Esophagus muscularis mucosa (tissue), 4 donors: Measurements from ENCODE around the gene CLEC1B.

Experiments
- EP300 ChIP-seq: sonication (generic); formaldehyde crosslinking; IDR thresholded peaks from one replicate; pipeline ENCODE4 v1.6.1; 2017; ENCODE audit warnings: antibody characterized with exemption
- POLR2A ChIP-seq: fragments of 450-650 bp; IDR thresholded peaks from one replicate; pipeline ENCODE4 v1.6.1; 2017; ENCODE audit warnings: antibody characterized with exemption, moderate library complexity, mild to moderate bottlenecking, low read depth
- POLR2AphosphoS5 ChIP-seq, 2 donors: sonication (generic); formaldehyde crosslinking; IDR thresholded peaks; one replicate each; pipeline ENCODE4 v1.6.1; 2017; ENCODE audit warnings: antibody characterized with exemption in 2 of 2
- TF ChIP-seq, protein P1 (sequence below), 3 experiments: fragments of 200-600 bp in 2 of 3; fragments of 450-650 bp in 1 of 3; sonication (generic) in 2 of 3; IDR thresholded peaks; one replicate each; pipeline ENCODE4 v1.5.1; 2017 to 2019; ENCODE audit warnings: antibody characterized with exemption in 3 of 3, mild to moderate bottlenecking in 2 of 3, moderate library complexity in 1 of 3

DNA sequence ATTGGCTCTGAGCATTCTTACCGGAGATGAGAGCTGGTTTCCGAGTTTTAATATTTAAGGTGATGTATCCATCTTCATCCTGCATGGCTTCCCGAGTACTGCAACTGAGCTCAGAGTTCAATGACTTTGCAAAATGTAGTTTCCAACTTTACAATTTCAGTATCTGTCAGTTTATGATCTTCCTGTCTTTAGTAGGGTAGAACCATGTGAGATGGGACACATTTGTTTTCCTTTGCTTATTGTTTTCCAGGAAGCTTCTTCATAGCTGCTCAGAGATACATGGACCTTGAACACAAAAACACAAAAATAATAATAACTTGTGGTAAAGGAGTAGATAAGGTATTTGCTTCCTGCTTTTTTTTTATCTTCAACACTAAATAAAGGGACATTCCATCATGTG lies at the start of gene CLEC1B:
- TF ChIP-seq POLR2A: no peak
- TF ChIP-seq, protein P1, sequence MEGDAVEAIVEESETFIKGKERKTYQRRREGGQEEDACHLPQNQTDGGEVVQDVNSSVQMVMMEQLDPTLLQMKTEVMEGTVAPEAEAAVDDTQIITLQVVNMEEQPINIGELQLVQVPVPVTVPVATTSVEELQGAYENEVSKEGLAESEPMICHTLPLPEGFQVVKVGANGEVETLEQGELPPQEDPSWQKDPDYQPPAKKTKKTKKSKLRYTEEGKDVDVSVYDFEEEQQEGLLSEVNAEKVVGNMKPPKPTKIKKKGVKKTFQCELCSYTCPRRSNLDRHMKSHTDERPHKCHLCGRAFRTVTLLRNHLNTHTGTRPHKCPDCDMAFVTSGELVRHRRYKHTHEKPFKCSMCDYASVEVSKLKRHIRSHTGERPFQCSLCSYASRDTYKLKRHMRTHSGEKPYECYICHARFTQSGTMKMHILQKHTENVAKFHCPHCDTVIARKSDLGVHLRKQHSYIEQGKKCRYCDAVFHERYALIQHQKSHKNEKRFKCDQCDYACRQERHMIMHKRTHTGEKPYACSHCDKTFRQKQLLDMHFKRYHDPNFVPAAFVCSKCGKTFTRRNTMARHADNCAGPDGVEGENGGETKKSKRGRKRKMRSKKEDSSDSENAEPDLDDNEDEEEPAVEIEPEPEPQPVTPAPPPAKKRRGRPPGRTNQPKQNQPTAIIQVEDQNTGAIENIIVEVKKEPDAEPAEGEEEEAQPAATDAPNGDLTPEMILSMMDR (IDR thresholded peaks at IDR 0.05): no peak
- no peak for TF ChIP-seq EP300
- no peak for TF ChIP-seq POLR2AphosphoS5 (IDR thresholded peaks at IDR 0.05)
